ENCODE data around the gene LAMTOR1.

Gene LAMTOR1

GRCh38 chr11:72112143-72112977, 9.3 kb upstream of the LAMTOR1 start, which contains the start of gene ANAPC15:
TSS of gene ANAPC15 (minus strand) at chr11:72112695. CDS start at chr11:72111276, 1,419 bp downstream.
- peak within 1 kb of the TSS; percentile 98 for H3K27ac ChIP-seq (ENCODE audit: low read length)
- peak; percentile 99 for DNase-seq
- TF ChIP-seq EZH2 (IDR thresholded peaks at IDR 0.05; ENCODE audit: borderline replicate concordance, low read depth, low read length, severe bottlenecking) (no peak), CTCF (IDR thresholded peaks at IDR 0.05; ENCODE audit: borderline replicate concordance, extremely low read depth, low read length, poor library complexity, severe bottlenecking) (no peak)
- H3K4me3 ChIP-seq (ENCODE audit: low read depth in 1 of 2, low read length in 2 of 2), result peak within 1 kb of the TSS; percentile 48 to 69
- no peaks in the 10 kb centered on the region for H4K20me1 ChIP-seq (ENCODE audit: insufficient read depth, low read length)
- no peaks in the 10 kb centered on the region for H3K27me3 ChIP-seq (ENCODE audit: insufficient read depth, low read length, poor library complexity)
- H3K9ac ChIP-seq (ENCODE audit: low read depth, low read length), result peak within 1 kb of the TSS; percentile 75
- ATAC-seq (ENCODE audit: insufficient read depth, low read depth), result peak; percentile 89
- H3K79me2 ChIP-seq (ENCODE audit: insufficient read depth, low read length), result peaks cover 9% of the 10 kb centered on the region
- peaks cover 24% of the 10 kb centered on the region for H3K4me1 ChIP-seq (ENCODE audit: insufficient read depth, low read length)
- peaks cover 31% of the 10 kb centered on the region for H3K36me3 ChIP-seq (ENCODE audit: insufficient read depth, low read length)
- H2AFZ ChIP-seq (ENCODE audit: low read depth, low read length), result peak within 1 kb of the TSS; percentile 81
- H3K9me3 ChIP-seq (ENCODE audit: insufficient read depth, low read length, severe bottlenecking), result no peaks in the 10 kb centered on the region
- peak within 1 kb of the TSS; percentile 76 for H3K4me2 ChIP-seq (ENCODE audit: insufficient read depth, low read length)

GRCh38 chr11:72111300-72112142, 8.4 kb upstream of the LAMTOR1 start:
- Histone ChIP-seq H3K36me3 (ENCODE audit: insufficient read depth, low read length) (peaks cover 31% of the 10 kb centered on the region), H3K4me3 (ENCODE audit: low read depth in 1 of 2, low read length in 2 of 2) (peak overlapping the region; percentile 48 to 69; a peak in 3 of 4 replicates), H3K4me2 (ENCODE audit: insufficient read depth, low read length) (peak overlapping the region; percentile 76), H2AFZ (ENCODE audit: low read depth, low read length) (peak overlapping the region; percentile 67), H4K20me1 (ENCODE audit: insufficient read depth, low read length) (no peaks in the 10 kb centered on the region), H3K79me2 (ENCODE audit: insufficient read depth, low read length) (peaks cover 9% of the 10 kb centered on the region), H3K9ac (ENCODE audit: low read depth, low read length) (peak overlapping the region; percentile 75), H3K9me3 (ENCODE audit: insufficient read depth, low read length, severe bottlenecking) (no peaks in the 10 kb centered on the region), H3K27me3 (ENCODE audit: insufficient read depth, low read length, poor library complexity) (no peaks in the 10 kb centered on the region), H3K27ac (ENCODE audit: low read length) (peak overlapping the region; percentile 98), H3K4me1 (ENCODE audit: insufficient read depth, low read length) (peaks cover 24% of the 10 kb centered on the region)
- no peak for DNase-seq
- ATAC-seq (ENCODE audit: insufficient read depth, low read depth), result peak; percentile 2; the same call in 2 of the 3 replicates
- no peak for TF ChIP-seq CTCF (IDR thresholded peaks at IDR 0.05; ENCODE audit: borderline replicate concordance, extremely low read depth, low read length, poor library complexity, severe bottlenecking)
- no peak for TF ChIP-seq EZH2 (IDR thresholded peaks at IDR 0.05; ENCODE audit: borderline replicate concordance, low read depth, low read length, severe bottlenecking)

- Histone ChIP-seq H3K9ac (ENCODE audit: low read depth, low read length) (no peak within 1 kb of the TSS), H3K4me1 (ENCODE audit: insufficient read depth, low read length) (peaks cover 33% of the 10 kb centered on the region), H4K20me1 (ENCODE audit: insufficient read depth, low read length) (no peaks in the 10 kb centered on the region), H3K4me2 (ENCODE audit: insufficient read depth, low read length) (no peak within 1 kb of the TSS), H3K4me3 (ENCODE audit: low read depth in 1 of 2, low read length in 2 of 2) (no peak within 1 kb of the TSS), H3K79me2 (ENCODE audit: insufficient read depth, low read length) (peaks cover 26% of the 10 kb centered on the region), H3K27me3 (ENCODE audit: insufficient read depth, low read length, poor library complexity) (no peaks in the 10 kb centered on the region), H3K36me3 (ENCODE audit: insufficient read depth, low read length) (peaks cover 42% of the 10 kb centered on the region), H2AFZ (ENCODE audit: low read depth, low read length) (no peak within 1 kb of the TSS), H3K9me3 (ENCODE audit: insufficient read depth, low read length, severe bottlenecking) (no peaks in the 10 kb centered on the region), H3K27ac (ENCODE audit: low read length) (no peak within 1 kb of the TSS)
- DNase-seq (no peak), ATAC-seq (ENCODE audit: insufficient read depth, low read depth) (no peak)
- TF ChIP-seq CTCF (IDR thresholded peaks at IDR 0.05; ENCODE audit: borderline replicate concordance, extremely low read depth, low read length, poor library complexity, severe bottlenecking), result no peak
- TF ChIP-seq EZH2 (IDR thresholded peaks at IDR 0.05; ENCODE audit: borderline replicate concordance, low read depth, low read length, severe bottlenecking), result no peak
Measured at GRCh38 chr11:72105888-72106287, 2.8 kb upstream of the LAMTOR1 start, which contains the start of gene TOMT. TSS of gene TOMT (plus strand) at chr11:72105924. CDS start at chr11:72105952, 28 bp downstream.
